CD1c-positive myeloid dendritic cell (primary cell): ENCODE data around the gene RNF34.

Source experiments
- DNase-seq: peaks from one replicate; pipeline ENCODE4 v3.0.0-alpha.2; 2016; ENCODE audit errors: extremely low spot score

Gene RNF34

GRCh38 chr12:121390856-121391255, 9.1 kb upstream of the RNF34 start:
- no peak for DNase-seq

GRCh38 chr12:121391619-121392324, 8.1 kb upstream of the RNF34 start:
- peak; percentile 76 for DNase-seq

GRCh38 chr12:121392325-121392716, 7.6 kb upstream of the RNF34 start:
- no peak for DNase-seq

GRCh38 chr12:121397521-121397920, 2.4 kb upstream of the RNF34 start:
- no peak for DNase-seq

GRCh38 chr12:121398355-121398754, 1.6 kb upstream of the RNF34 start:
- DNase-seq = no peak

GRCh38 chr12:121400332-121401139, 618 bp downstream of the RNF34 start:
- DNase-seq = peak; percentile 57

- no peak for DNase-seq
Measured at GRCh38 chr12:121403721-121404120, 3.8 kb downstream of the RNF34 start.

- DNase-seq = no peak
Measured at GRCh38 chr12:121404734-121405133, 4.8 kb downstream of the RNF34 start.

GRCh38 chr12:121405211-121405610, 5.3 kb downstream of the RNF34 start:
- DNase-seq = no peak

- DNase-seq = no peak
Measured at GRCh38 chr12:121413917-121414316, 14.0 kb downstream of the RNF34 start.

GRCh38 chr12:121417847-121418246, 17.9 kb downstream of the RNF34 start:
- no peak for DNase-seq

- DNase-seq = no peak
Measured at GRCh38 chr12:121420109-121420508, 20.2 kb downstream of the RNF34 start.

GRCh38 chr12:121423253-121423652, 23.3 kb downstream of the RNF34 start:
- no peak for DNase-seq

- peak; percentile 15 for DNase-seq
Measured at GRCh38 chr12:121423682-121424623, 24.0 kb downstream of the RNF34 start.

GRCh38 chr12:121424624-121424975, 24.7 kb downstream of the RNF34 start:
- DNase-seq = no peak

- DNase-seq = peak; percentile 5
Measured at GRCh38 chr12:121427556-121428050, 27.7 kb downstream of the RNF34 start.

- DNase-seq = no peak
Measured at GRCh38 chr12:121428883-121429282, 29.0 kb downstream of the RNF34 start.

- DNase-seq = no peak
Measured at GRCh38 chr12:121430833-121431415, 31.0 kb downstream of the RNF34 start.

GRCh38 chr12:121432740-121433480, 33.0 kb downstream of the RNF34 start:
- no peak for DNase-seq

- DNase-seq = no peak
Measured at GRCh38 chr12:121436706-121437105, 36.8 kb downstream of the RNF34 start.

GRCh38 chr12:121438905-121439304, 39.0 kb downstream of the RNF34 start:
- no peak for DNase-seq
